ENCODE measurements around the gene WDR38.

Gene WDR38

DNA sequence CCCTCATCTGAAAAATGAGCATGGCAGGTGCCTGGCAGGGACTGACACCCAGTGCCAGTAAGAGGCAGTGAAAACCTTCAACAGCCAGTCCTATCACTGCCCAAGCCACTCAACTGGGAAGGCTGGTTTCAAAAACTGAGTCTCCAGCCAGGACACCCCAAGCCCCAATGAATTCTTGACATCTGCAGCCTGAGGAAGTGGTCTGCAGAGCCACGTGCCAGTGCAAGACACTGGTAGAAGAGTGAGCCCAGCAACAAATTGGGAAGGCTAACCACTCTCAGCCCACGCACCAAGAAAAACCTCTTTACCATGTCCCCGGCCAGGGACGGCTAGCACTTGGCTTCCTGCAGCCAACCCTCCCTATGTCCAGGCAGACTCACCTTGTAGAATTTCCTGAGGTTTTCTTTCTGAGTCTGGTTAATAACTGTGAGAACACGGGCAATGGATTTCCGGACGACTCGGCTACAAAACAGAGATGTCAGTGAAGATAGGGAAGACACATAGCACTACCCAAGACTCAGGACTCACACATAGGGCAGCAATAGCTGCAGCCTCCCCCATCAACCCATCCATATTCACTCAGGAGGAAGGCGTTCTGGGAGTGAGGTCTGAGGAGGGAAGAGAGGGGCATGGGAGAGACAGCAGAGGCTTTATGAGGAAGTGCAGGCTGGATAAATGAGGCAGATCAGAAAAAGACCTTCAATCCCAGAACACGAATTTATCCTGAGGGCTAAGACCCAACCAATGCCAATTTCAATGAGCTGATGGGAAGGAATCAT, 6.7 kb downstream of the WDR38 start:
- no peak for DNase-seq

DNA sequence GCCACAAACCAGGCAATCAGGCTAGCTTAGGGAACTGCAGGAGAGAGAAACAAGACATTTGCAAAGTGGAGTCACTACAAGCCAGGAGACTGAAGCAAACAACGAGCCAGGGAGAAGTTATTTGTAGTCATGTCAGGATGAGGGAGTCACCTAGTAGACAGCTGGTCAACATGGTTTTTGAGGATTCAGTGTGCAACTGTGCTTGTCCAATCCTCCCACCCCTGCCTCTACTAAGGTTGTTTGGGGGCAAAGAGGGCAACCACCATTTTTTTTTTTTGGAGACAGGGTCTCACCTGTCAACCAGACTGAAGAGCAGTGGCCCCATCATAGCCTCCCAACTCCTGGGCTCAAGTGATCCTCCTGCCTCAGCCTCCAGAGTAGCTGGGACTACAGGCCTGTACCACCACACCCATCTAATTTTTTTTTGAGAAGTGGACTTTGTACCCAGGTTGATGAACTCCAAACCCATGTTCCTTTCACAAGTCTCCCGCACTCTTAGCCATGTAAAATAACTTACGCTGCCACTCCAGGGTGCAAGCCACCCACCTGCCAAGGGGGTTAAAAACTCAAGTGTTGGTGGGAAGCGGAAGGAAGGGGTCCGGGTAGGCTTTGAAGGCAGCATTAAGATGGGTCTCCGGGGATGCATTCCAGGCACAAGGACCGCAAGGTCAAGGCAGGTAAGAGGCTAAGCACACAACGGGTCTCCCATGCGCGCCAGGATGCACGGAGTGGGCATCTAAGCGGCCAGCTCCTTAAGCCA, 7.5 kb downstream of the WDR38 start:
- DNase-seq, result no peak

DNA sequence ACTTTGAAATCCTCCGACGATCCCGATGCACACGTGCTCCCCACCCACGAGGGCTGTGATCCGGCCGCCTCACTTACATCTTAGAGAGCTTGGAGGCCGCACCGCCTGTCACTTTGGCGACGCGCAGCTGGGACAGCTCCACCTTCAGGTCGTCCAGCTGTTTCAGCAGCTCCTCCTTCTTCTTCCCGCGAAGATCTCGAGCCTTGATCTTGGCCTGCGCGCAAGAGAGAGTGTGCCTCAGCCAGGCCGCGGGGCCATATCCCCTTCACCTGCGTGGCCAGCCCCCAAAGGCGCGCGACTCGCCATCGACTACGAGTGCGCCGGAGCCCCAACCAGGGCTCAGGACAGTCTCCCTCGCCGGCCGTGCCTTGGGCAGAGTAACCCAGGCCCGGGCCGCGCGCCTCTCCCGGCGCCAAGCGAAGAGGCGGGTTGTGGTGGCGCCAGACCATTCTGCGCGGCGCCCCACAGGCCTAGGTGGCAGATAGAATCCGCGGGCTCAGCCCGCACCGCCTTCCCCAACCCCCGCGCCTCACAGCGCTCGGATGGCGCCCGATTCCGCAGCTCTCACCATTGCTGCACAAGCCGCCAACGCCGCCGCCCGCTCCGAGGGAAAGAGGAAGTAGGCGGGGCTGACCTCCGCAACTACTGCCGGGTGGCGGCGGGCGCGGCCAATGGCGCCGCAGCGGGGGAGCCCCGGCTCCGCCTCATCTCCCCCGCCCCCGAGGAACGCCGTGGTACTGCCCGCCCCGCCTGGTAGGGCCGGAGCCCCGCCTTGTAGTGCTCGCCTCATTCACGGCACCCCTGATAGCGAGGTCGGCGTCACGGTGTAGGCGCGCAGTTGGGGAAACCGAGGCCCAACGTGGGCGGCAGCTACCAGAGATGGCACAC, 8.3 kb downstream of the WDR38 start, which contains the start of the genes ARPC5L and RPL35:
TSS of gene ARPC5L (plus strand) at position 789 of the 888 bp plus-strand sequence. CDS start 7,161 bp downstream, outside the sequence.
TSS of gene RPL35 (minus strand) at position 616 of the 888 bp plus-strand sequence. CDS start at position 571, 45 bp downstream.
- DNase-seq, result peak; percentile 69

DNA sequence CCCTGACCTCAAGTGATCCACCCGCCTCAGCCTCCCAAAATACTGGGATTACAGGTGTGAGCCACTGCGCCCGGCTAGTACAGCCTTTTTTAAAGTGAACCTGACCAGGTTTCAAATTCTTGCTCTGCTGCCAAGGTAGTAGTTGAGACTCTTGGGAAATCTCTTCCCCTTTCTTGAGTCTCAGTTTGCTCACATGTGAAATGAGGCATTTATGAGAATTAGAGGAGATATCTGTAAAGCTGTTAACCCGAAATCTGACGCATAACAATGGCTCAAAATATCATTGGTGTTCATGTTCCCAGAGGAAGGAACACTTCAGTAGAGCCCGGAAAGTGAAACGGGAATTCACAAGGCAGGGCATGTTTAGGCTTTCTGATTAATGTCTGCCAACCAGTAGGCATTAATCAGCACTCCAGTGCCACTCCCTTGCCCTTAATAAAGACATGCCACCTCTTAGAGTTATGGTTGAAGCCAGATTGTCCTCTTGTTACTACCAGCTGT, 10.2 kb downstream of the WDR38 start:
- DNase-seq, result no peak

DNA sequence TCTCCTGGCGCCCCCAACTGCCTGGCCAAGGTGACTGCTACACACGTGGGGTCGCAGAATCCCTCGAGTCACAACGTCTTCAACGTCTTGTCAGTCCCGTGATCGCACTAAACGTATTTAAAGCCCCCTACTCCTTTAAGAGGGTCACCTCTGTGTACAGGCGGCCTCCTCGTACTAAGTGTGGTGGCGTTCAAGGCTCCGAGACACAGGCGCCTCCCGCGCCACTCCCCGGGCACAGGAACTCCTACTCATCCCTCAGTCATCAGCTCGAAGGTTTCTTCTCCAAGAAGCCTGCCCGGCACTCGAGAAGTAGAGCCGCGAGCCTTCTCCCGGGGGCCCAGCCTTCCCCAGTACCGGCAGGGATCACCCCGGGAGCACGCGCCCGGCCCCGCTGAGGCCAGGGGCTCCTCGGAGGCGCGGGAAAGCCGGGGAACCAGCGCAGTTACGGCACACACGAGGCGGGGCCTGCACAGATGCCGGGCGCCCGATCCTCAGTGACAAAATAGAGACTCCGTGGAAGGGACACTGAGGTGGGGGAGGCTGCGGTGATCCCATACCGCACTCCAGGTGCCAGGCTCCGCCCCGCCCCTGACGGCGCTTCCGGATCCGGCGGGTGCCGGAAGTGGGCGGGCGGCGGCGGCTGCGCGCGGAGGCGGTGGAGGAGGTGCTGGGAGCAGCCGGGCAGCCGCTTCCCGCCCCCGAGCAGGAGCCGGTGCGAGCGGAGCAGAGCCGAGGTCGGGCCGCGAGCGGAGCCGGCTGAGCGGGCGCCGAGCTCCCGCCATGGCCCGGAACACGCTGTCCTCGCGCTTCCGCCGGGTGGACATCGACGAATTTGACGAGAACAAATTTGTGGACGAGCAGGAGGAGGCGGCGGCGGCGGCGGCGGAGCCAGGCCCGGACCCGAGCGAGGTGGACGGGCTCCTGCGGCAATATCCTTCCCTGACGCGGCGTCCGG, 15.5 kb downstream of the WDR38 start:
- peak; percentile 15 for DNase-seq

DNA sequence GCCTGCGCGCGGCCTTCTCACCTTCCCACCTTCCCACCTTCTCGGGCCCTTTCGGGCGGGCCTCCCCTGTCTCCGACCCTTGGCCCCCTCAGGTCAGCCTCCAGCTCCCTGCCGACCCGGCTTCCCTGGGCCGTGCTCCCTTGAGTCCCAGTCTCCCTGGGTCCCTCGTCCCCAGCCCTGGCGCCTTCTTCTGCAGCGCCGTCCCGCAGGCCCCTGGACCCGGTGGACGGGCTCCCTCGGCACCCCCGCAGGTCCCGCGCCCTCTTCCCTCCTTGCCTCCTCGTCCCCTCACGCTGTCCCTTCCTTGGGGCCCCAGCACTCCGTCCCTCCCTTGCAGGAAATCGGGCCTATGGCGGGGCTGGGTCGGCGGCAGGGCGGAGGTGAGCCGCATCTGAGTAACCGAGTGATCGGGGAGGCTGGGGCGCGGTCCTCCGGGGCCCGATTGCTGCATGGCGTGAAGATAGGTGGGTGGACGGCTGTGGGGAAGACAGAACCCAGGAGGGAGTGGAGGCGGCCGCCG, 16.3 kb downstream of the WDR38 start:
- DNase-seq, result no peak

DNA sequence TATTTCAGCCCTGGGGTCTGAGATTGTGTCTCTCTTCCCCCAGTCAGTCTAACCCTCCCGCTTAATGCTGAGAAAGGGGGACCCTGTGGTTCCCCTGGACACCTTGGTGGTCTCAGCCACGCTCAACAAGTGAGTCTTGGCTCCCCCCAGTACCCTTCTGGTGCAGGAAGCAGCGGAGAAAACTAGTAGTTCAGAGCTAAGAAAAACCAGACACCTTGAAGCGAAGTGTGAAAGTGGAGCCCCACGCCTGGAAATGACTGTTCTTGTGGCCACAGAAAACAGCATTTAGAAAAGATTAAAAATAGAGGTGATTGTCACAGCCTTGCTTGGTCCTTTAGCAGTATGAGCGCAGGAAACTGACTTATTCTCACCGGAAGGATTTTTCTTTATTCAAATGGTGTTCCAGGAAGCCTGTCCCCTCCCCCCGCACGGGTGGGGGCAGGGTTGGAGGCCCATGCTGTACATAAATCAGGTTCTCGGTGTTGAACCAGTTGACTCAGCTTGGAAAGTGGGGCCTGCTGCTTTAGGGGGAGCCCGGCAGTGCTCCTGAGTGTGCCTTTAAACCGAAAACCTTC, 16.8 kb downstream of the WDR38 start:
- DNase-seq, result no peak

DNA sequence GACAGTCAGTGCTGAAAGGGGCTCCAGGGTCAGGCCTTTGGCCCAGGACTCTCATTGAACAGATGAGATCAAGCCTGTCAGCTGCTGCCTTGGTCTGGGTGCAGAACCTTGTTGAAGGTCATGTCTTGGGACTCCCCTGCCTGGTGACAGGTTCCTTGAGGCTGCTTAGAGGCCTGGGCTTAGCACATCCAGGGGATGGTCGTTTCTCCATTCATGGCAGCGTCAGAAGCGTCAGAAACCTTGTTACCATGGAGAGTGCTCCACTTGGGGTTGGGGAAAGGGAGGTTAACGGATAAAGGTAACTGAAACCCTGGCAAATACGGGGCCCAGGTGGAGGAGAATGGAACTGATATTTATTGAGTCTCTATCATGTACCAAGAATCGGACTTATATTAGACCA, 17.5 kb downstream of the WDR38 start:
- DNase-seq, result no peak

DNA sequence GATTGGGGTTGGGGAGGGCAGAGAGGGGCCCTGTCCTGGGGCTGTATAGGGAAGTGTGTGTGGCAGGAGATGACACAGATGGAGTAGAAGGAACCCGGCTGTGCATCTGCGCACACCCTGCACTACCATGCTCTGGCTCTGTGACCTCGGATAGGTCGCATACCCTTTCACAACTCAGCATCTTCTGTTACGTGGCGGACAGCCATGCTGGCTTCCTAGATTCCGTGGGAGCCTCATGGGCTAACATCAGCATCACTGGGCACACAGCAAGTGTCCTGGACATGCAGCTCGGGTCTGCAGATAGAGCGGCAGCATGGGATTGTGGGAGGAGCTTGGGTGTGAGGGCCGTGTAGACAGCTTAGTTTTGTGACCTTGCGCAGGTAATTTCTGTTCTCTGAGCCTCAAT, 17.9 kb downstream of the WDR38 start:
- no peak for DNase-seq

DNA sequence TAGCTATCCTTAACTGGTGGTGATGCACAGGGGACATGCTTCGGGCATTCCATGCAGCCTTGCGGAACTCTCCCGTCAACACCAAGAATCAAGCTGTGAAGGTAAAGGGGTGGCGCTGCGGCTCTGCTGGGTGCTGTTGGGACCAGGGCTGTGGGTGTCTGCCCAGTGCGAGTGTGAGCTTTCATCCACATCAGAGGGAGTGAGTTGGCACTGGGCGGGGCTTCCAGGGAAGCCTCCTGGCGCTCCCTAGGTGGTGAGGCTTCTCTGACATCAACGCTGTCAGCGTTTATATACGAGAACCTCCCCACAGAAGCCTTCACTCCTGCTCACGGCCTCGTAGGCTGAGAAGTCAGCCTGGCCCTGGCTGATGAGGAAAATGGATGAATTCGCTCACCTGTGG, 20.4 kb downstream of the WDR38 start:
- no peak for DNase-seq

DNA sequence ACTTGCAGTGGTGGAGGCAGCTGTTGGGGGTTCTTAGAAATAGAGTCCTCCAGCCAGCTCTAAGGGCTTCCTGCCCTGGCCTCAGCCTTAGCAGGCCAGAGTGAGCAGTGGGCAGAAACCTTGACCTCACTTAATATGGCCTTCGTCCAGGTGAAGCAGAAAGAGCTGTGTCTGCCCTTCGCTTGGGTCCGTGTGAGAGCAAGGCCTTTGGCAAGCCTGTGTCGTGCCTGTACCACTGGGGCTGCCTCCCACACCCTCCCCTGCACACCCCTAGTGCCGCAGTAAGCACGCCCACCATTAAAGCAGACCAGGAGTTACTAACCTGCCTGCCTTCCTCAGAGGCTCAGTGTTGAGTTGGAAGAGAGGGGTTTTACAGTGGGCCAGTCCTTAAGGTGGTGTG, 22.2 kb downstream of the WDR38 start:
- no peak for DNase-seq

DNA sequence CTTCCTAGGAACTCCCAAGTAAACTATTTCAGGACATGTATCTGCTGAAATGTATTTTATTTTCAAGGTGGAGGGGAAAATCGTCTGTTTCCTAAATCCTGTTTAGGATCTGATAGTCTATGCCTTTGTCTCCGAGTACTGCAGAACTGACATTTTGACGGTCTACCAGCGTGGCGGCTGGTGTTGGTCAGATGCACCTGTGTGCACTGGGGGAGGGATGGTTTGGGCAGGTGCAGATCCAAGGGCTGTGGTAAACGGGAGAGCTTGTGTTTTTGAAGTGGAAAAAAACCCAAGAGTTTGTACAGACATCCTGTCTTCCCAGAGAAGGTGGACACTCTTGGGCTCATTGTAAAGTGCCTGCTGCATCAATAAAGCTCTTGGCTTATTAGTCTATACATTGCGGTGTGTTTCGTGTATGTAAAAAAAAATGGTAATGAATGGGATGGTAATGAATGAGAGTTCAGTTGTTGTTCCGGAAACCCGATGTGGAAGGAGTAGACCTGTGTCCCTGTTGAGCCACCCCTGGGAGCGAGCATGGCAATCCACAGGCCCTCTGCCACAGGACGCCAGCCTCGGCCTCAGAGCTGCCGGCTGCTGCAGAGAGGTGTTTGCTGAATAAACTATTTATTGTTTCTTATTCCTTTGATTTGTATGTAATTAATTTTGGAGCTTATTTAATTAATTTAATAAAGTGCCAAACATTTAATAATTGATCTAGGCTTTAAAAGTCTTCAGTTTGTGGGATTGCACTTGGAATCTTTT, 23.9 kb downstream of the WDR38 start:
- no peak for DNase-seq

DNA sequence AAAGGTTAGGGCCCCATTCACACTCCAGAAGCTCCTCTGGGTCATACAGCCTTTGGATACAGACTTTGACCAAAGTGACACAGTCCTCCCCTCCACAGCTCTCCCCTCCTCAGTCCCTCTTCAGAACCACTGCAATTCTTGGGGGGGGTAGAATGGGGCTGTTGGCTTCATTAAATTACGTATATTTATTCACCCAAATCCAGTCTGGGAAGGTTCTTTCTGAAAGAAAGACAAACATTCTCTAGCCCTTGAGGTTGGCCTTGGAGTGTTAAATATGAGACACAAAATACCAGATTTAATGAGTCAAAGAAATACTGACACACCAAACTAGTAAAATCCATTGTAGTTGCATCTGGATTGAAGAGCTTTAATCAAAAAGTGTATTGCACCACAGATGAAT, 24.8 kb downstream of the WDR38 start:
- DNase-seq, result no peak

DNA sequence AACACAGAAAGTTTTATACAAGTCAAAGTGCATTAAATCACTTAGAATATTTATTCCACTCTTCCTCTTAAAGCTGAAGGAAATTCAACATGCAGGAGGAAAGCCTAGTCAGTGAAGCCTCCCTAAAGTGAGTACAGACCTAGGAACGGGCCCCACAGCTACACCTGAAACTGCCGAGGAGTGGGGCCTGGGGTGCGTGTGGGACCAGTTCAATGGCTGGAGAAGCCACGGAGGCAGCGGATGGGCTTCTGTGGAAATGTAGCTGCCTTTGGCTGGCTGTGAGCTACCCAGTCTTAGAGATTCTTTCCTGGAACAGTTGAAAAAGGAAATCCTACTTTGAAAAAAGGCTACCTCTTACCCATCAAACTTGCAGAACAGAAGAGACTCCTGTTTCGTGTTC, 25.3 kb downstream of the WDR38 start:
- no peak for DNase-seq

DNA sequence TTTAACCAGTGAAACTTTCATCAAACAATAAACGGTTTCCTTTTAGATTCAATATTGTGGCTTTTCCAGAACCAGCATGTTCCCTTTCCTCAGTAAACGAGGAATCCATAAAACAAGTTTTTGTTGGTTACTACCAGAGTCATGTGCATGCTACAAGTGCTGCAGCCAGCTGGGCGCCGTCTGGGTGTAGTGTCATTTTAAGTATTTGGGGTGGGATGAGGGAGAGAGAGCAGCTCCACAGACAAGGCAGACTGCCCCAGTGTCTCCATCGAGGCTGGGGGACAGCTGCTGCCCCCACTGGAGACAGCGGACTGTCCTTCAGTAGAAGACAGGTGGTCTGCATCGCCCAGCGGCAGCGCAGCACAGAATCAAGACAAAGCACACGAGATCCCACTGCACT, 26.0 kb downstream of the WDR38 start:
- no peak for DNase-seq

DNA sequence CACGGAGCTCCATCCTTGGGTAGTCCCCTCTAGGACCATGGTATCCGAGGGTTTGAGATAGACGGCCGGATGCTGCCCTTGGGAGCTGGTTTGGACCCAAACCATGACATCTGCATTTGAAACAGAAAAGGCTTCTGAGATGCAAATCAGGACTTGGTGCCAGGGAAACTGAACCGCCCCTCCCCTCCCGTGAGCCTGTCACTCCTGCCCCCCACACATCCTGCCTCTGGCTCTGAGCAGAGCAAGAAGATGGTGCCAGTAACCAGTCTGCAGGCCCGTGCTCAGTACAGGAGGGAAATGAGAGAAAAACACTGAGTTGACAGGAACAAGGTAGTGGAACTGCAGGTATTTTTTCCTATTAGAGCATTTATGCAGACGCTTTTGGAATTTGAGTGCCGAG, 27.2 kb downstream of the WDR38 start:
- DNase-seq, result no peak

DNA sequence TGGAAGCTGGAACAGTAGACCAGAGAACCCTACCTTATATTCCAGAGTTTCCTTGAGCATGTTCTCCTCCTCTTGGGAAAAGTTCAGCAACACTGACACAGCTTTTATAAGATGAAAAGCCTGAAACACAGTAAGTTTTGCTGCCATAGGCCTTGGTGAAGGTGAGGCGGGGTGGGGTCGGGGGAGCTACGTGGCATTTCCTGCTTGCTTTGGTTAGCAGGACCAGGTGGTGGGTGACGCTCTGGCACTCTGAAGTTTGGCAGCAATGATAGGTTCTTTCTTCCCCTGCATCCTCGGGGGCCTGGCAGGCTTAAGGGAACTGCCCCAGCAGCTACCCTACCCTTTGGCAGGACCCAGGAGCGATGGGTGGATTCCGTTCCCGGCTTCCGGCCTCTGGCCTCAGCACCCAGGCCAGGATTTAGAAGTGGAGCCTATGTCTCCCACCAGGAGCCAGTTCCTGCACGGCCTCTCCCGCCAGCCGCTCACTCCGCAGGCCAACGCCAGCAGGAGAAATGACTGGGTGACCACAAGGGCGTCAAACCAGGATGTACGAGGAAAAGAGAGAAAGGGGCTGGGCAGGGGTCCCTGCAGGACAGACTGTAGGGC, 28.0 kb downstream of the WDR38 start:
- DNase-seq, result no peak

DNA sequence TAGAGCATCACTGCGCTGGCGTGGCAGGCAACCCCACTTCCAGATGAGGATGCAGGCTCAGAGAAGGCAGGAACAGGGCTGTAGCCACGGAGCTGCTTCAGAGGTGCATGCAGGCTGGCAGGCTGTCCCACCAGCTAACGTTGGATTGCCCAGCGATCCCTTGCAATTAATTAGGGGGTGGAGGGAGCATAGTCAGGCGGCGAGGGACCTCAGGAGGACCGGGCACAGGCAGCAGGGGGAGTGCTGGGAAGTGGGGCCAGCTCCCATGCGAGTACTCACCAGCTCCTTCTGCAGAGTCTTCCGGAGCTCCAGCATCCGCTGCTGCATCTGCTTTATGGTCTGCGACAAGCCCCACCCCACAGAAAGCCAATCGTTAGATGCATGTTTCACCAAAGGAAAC, 29.0 kb downstream of the WDR38 start:
- no peak for DNase-seq

DNA sequence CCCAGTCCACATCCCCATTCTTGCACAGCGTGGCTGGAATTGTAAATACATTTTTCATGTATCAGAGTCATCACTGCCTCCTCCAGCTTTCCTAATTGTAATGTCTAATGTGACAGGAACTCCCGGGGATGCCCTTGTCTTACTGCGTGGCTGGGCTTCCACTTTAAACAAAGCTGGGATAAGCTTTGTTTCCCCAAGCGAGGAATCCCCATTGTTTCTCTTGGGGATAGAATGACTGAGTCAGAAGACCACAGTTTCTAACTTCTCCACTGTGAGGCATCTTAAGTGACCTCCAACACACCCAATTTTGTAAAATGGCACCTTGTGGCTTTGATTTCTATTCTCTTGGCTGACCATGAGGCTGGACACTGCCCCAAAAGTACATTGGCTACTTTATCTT, 31.1 kb downstream of the WDR38 start:
- no peak for DNase-seq

DNA sequence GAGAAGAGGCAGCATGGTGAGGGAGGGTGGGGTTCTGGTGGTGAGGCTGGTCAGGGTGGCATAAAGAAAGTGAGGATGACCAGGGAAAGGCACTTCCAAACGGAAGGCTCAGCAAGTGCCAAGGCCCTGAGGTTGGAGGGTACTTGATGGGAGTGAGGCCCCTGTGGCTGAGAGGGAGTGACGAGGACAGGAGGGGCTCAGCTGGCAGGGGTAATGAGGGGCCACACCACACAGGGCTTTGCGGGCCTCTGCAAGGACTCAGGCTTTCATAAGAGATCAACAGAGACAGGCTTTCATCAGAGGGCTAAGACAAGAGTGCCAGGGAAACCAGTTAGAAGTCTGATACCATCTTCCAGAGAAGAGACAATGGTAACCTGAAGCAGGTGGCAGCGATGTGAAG, 32.3 kb downstream of the WDR38 start:
- DNase-seq, result no peak
